Loucy (cell line): Measurements from ENCODE around the gene GALM.

Experiments
- CTCF ChIP-seq: fragments of 200-600 bp; sonication (generic); conservative IDR thresholded peaks from 2 replicates; pipeline ENCODE4 v1.5.1; 2014; ENCODE audit warnings: mild to moderate bottlenecking, antibody characterized with exemption, low read length
- EZH2phosphoT487 ChIP-seq: fragments of 200-600 bp; IDR thresholded peaks from 2 replicates; pipeline ENCODE4 v1.6.1; 2018; ENCODE audit warnings: antibody characterized with exemption, mild to moderate bottlenecking, moderate library complexity, borderline replicate concordance

- TF ChIP-seq CTCF (no peak), EZH2phosphoT487 (no peak)
Measured at GRCh38 chr2:38731090-38731489, 65.2 kb downstream of the GALM start.
